Measurements from ENCODE around the gene DIDO1.

DNA sequence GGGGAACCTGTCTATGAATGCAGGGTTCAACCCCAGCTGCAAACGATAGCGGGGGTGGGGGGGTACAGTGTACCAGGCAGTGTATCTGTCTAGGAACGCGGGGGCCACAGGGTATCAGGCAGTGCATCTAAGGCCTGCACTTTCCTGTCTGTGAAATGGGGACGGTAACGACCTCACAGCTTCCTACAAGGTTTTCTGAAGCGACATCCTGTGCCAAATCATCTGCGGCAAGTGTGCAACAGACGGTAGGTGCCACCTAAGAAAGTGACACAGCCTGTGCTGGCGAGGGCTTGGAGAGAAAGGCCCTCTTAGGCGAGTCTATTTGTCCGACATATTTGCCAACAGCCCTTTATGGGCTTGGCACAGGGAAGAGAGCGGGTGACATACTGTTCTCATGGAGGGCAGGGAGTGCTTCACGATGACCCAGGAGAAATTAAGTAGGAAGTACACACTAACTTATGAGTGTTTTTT, 3.8 kb downstream of the DIDO1 start:
- TF ChIP-seq POLR2A (IDR thresholded peaks at IDR 0.05; ENCODE audit: low read length): no peak
- TF ChIP-seq GATA1 (IDR thresholded peaks at IDR 0.05; ENCODE audit: low read depth, low read length): no peak

Data from erythroblast (primary cell).